Coronary artery (tissue), 2 donors: ENCODE results near the gene SCAMP1.

Source experiments
- DNase-seq: peaks from one replicate; pipeline ENCODE4 v3.0.0-alpha.2; 2017; ENCODE audit warnings: low spot score
- H3K27ac ChIP-seq, 2 donors: fragments of 200-600 bp; sonication (generic); one replicate each; pipeline ENCODE4 v1.5.1; 2016 to 2019
- H3K4me3 ChIP-seq: fragments of 200-600 bp; sonication (generic); 2 replicates; pipeline ENCODE4 v1.5.1; 2016; ENCODE audit warnings: mild to moderate bottlenecking, moderate library complexity
- CTCF ChIP-seq: fragments of 200-600 bp; sonication (generic); IDR thresholded peaks from one replicate; pipeline ENCODE4 v1.5.1; 2019; ENCODE audit warnings: antibody characterized with exemption

SCAMP1 gene

GRCh38 chr5:78499485-78499884 lies 139.1 kb downstream of the SCAMP1 start:
- no peak overlapping the region for H3K4me3 ChIP-seq
- no peak for TF ChIP-seq CTCF
- no peak for DNase-seq
- H3K27ac ChIP-seq = no peak overlapping the region

GRCh38 chr5:78500028-78500427 lies 139.6 kb downstream of the SCAMP1 start:
- DNase-seq = no peak
- TF ChIP-seq CTCF = no peak
- Histone ChIP-seq H3K4me3 (no peak overlapping the region), H3K27ac (no peak overlapping the region)

- no peak overlapping the region for H3K27ac ChIP-seq
- no peak for TF ChIP-seq CTCF
- DNase-seq = no peak
- H3K4me3 ChIP-seq = no peak overlapping the region
These were observed 140.5 kb downstream of the SCAMP1 start for GRCh38 chr5:78500871-78501270.

- Histone ChIP-seq H3K4me3 (no peak overlapping the region), H3K27ac (no peak overlapping the region)
- TF ChIP-seq CTCF = no peak
- DNase-seq = no peak
These were observed 141.3 kb downstream of the SCAMP1 start for GRCh38 chr5:78501411-78502352.

GRCh38 chr5:78503958-78504653 lies 143.7 kb downstream of the SCAMP1 start:
- TF ChIP-seq CTCF = no peak
- H3K4me3 ChIP-seq = peak overlapping the region; percentile 23
- peak overlapping the region; percentile 47 to 73 for H3K27ac ChIP-seq
- DNase-seq = no peak

GRCh38 chr5:78504704-78505677 lies 144.6 kb downstream of the SCAMP1 start:
- Histone ChIP-seq H3K4me3 (peak overlapping the region; percentile 23), H3K27ac (peak overlapping the region; percentile 47 to 73)
- TF ChIP-seq CTCF = no peak
- DNase-seq = peak; percentile 95
